Stimulated activated CD8-positive, alpha-beta memory T cell treated with anti-CD3 and anti-CD28 coated beads, Interleukin-2, amount 100 ng/mL, for 1 hour (primary cell): Measurements from ENCODE around the gene SPATA31D1.

ENCODE experiments used
- DNase-seq, 2 donors: peaks; one replicate each; pipeline ENCODE4 v3.0.0-alpha.2; 2020; ENCODE audit warnings: low read depth in 2 of 2

Gene SPATA31D1

GRCh38 chr9:82021198-82021597, 32.6 kb downstream of the SPATA31D1 start:
- DNase-seq, result no peak

DNA sequence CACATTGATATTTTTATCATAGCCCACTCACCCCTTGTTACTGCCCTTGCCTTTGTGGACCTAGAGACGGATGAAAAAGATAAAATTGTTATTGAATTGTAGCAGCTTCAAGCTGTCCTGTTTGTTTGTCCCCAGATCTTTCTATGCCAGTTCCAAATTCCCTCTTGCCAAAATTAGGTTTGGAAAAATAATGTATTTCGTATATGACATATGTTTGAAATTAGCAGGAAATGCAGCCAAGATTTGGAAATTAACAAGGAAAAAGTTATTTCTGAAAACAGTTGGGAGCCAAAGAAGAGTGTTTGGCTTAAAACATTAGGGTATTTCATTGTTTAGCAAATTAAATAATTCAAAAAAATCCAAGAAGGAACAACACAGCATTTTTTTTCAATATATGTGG, 33.5 kb downstream of the SPATA31D1 start:
- DNase-seq, result no peak

DNA sequence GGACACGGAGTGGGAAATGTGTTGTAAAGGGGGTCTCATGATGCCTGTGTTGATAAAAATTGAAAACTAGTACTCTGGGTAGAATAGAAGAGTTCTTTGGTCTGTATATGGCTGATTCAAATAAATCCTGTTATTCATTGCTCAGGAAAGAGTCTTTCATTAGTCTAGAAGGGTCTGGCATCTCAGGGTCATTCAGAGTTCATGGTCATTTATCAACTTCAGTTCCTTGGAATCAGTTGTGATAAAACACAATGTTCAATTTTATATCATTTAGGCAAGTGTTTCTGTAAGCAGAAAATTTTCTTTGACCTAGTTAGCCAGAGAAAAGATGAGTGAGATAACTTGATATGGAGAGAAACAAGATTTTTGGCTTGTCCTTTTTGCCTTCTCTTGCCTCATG, 36.3 kb downstream of the SPATA31D1 start:
- DNase-seq, result no peak

- no peak for DNase-seq
These were observed 43.1 kb downstream of the SPATA31D1 start for GRCh38 chr9:82031538-82032280.

- DNase-seq, result no peak
These were observed 46.6 kb downstream of the SPATA31D1 start for GRCh38 chr9:82034956-82035731.

DNA sequence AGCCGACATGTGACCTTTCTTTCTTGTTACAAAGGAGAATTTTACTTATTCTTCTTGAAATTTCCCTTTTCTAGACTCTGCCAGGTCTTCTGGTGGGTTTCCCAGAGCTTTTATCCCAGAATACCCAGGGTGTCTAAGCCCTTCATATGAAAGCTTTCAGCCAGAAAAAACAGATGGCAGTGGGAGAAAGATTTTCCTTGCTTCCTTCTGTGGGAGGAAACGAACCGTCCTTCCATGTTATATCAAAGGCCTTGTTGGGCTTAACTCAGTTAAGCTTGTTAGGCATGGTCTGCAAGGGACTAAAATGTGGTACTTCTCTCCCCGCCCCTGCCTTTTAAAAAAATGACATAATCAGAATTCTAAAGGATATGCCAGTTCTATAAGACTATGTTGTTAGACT, 47.5 kb downstream of the SPATA31D1 start:
- no peak for DNase-seq

- DNase-seq, result no peak
These were observed 48.6 kb downstream of the SPATA31D1 start for GRCh38 chr9:82037126-82037525.

DNA sequence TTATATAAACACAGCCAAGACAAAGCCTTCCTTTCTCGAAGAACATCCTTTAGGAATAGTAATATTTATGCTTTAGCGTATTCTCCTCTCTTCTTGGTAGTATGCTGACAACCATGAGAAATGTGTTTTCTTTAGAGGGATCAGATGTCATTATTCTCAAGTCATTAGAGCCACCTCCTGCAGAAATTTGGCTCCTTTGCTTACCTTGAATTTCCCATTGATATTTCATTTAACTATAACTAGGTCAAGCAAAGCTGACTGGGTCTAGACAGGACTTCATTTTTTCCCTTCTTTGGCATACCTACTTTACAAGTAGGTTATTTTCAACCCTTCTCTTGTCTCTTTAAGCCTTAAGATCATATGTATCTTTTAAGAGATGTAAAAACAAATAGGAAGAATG, 50.3 kb downstream of the SPATA31D1 start:
- DNase-seq, result no peak
